ENCODE results near the gene TNFSF4.
A peak's percentile ranks its signal among the peaks of the same experiment; 100 is the strongest.
"Not testable (repeated sequence)": the region's sequence is repeated elsewhere in the genome, so short reads cannot be mapped to it uniquely, and the experiment has no call there.

Gene TNFSF4

DNA sequence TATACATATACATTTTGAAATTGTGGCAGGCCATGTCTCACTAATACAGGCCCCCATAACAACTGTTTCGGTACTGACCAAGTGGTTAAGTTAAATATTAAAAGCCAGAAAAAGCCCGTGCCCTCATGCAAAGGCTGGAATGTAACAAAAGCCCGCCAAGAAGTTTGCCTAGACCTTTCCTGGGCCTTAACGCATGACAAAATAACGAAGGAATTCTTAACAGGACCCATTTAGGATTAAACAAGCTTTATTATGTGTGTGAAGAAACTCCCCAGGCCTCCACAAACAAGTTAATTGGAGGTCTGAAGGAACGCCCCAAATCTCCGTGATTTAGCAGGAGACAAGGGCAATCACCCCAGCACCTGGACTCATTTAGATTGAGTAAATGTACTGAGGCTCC, 42.4 kb downstream of the TNFSF4 start:
- Histone ChIP-seq H3K56ac (ENCODE audit: low read length) (no peak overlapping the region), H3K4ac (ENCODE audit: low read depth, low read length) (no peak overlapping the region), H2BK120ac (ENCODE audit: low read depth, low read length) (no peak overlapping the region), H3K4me3 (ENCODE audit: low read length) (no peak overlapping the region), H3K23ac (ENCODE audit: low read length) (no peak overlapping the region), H3K9ac (ENCODE audit: low read length) (no peak overlapping the region), H2BK15ac (replicated peaks; ENCODE audit: low read depth) (no peak overlapping the region), H2AK5ac (ENCODE audit: low read length) (no peak overlapping the region), H3K79me2 (ENCODE audit: control insufficient read depth, insufficient read depth, low read length) (no peaks in the 10 kb centered on the region), H3K18ac (ENCODE audit: low read length) (no peak overlapping the region), H3K4me2 (ENCODE audit: low read length) (no peak overlapping the region), H4K5ac (ENCODE audit: low read length) (no peak overlapping the region), H2BK5ac (ENCODE audit: low read length) (no peak overlapping the region), H3K27me3 (ENCODE audit: insufficient read depth, low read length, poor library complexity) (no peaks in the 10 kb centered on the region), H3K27ac (ENCODE audit: low read depth, low read length) (no peak overlapping the region), H4K8ac (ENCODE audit: low read depth, low read length) (no peak overlapping the region), H3K79me1 (ENCODE audit: low read length) (no peaks in the 10 kb centered on the region), H3K36me3 (ENCODE audit: control insufficient read depth, insufficient read depth, low read length) (no peaks in the 10 kb centered on the region), H3K4me1 (ENCODE audit: control insufficient read depth, low read depth, low read length) (no peaks in the 10 kb centered on the region)
- DNase-seq: peak; percentile 10
- WGBS (ENCODE audit: extremely low coverage, insufficient coverage, low lambda C conversion rate): no CpG with 5 or more reads among the region's 7 CpGs

DNA sequence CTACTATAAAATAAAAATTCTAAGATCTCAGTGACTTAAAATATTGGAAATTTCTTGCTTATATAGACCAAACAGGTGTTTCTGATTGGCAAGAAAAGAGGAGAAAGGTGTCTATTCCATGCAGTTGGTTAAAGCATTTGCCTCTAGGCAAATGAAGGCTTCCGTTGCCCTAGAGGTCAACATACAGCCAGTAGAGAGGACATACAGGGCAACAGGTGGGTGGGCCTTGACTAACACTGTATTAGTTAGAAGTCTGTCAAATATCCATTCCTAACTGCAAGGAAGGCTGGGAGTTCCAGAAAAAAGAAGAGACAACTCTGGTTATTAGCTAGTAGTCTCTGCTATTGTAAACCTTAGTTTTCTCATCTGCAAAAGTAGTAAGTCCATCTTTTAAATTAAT, 43.0 kb downstream of the TNFSF4 start:
- H3K79me1 ChIP-seq (ENCODE audit: low read length): no peaks in the 10 kb centered on the region
- no peaks in the 10 kb centered on the region for H3K79me2 ChIP-seq (ENCODE audit: control insufficient read depth, insufficient read depth, low read length)
- H2BK120ac ChIP-seq (ENCODE audit: low read depth, low read length): no peak overlapping the region
- H3K18ac ChIP-seq (ENCODE audit: low read length): no peak overlapping the region
- H2AK5ac ChIP-seq (ENCODE audit: low read length): no peak overlapping the region
- no peaks in the 10 kb centered on the region for H3K36me3 ChIP-seq (ENCODE audit: control insufficient read depth, insufficient read depth, low read length)
- no peak overlapping the region for H2BK15ac ChIP-seq (replicated peaks; ENCODE audit: low read depth)
- no peak overlapping the region for H3K9ac ChIP-seq (ENCODE audit: low read length)
- no peak overlapping the region for H3K4me3 ChIP-seq (ENCODE audit: low read length)
- H4K8ac ChIP-seq (ENCODE audit: low read depth, low read length): no peak overlapping the region
- H3K27ac ChIP-seq (ENCODE audit: low read depth, low read length): no peak overlapping the region
- H4K5ac ChIP-seq (ENCODE audit: low read length): no peak overlapping the region
- no peak for DNase-seq
- no peaks in the 10 kb centered on the region for H3K4me1 ChIP-seq (ENCODE audit: control insufficient read depth, low read depth, low read length)
- H3K56ac ChIP-seq (ENCODE audit: low read length): no peak overlapping the region
- no CpG with 5 or more reads among the region's 1 CpG for WGBS (ENCODE audit: extremely low coverage, insufficient coverage, low lambda C conversion rate)
- H2BK5ac ChIP-seq (ENCODE audit: low read length): no peak overlapping the region
- H3K4ac ChIP-seq (ENCODE audit: low read depth, low read length): no peak overlapping the region
- H3K4me2 ChIP-seq (ENCODE audit: low read length): no peak overlapping the region
- no peak overlapping the region for H3K23ac ChIP-seq (ENCODE audit: low read length)
- H3K27me3 ChIP-seq (ENCODE audit: insufficient read depth, low read length, poor library complexity): no peaks in the 10 kb centered on the region

DNA sequence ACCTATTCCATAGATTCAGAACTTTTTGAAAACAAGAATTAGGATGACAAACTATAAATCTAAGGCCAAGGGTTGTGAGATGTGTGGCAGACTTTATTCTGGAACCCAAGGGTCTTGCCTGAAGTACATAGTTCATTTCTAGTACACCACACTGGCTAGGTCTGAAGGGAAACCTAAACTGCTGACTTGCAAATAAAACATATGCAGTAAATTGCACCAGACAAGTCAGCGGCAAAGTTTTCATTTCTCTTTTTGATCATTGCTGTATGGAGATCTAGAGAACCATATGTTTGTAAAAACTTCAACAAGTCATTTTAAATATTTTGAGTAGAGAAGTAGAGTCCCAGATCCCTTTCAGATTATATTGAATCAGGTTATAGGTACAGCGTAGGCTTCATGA, 43.9 kb downstream of the TNFSF4 start:
- H3K4me1 ChIP-seq (ENCODE audit: control insufficient read depth, low read depth, low read length): no peaks in the 10 kb centered on the region
- WGBS (ENCODE audit: extremely low coverage, insufficient coverage, low lambda C conversion rate): no CpG with 5 or more reads among the region's 2 CpGs
- no peak overlapping the region for H2BK120ac ChIP-seq (ENCODE audit: low read depth, low read length)
- no peak overlapping the region for H4K8ac ChIP-seq (ENCODE audit: low read depth, low read length)
- H4K5ac ChIP-seq (ENCODE audit: low read length): no peak overlapping the region
- H3K9ac ChIP-seq (ENCODE audit: low read length): no peak overlapping the region
- H3K36me3 ChIP-seq (ENCODE audit: control insufficient read depth, insufficient read depth, low read length): no peaks in the 10 kb centered on the region
- H3K4me3 ChIP-seq (ENCODE audit: low read length): no peak overlapping the region
- no peak overlapping the region for H3K4me2 ChIP-seq (ENCODE audit: low read length)
- H3K27ac ChIP-seq (ENCODE audit: low read depth, low read length): no peak overlapping the region
- no peak overlapping the region for H2AK5ac ChIP-seq (ENCODE audit: low read length)
- no peak overlapping the region for H2BK5ac ChIP-seq (ENCODE audit: low read length)
- no peak overlapping the region for H2BK15ac ChIP-seq (replicated peaks; ENCODE audit: low read depth)
- no peak overlapping the region for H3K4ac ChIP-seq (ENCODE audit: low read depth, low read length)
- DNase-seq: no peak
- no peak overlapping the region for H3K23ac ChIP-seq (ENCODE audit: low read length)
- no peaks in the 10 kb centered on the region for H3K27me3 ChIP-seq (ENCODE audit: insufficient read depth, low read length, poor library complexity)
- no peak overlapping the region for H3K56ac ChIP-seq (ENCODE audit: low read length)
- H3K18ac ChIP-seq (ENCODE audit: low read length): no peak overlapping the region
- no peaks in the 10 kb centered on the region for H3K79me2 ChIP-seq (ENCODE audit: control insufficient read depth, insufficient read depth, low read length)
- H3K79me1 ChIP-seq (ENCODE audit: low read length): no peaks in the 10 kb centered on the region

DNA sequence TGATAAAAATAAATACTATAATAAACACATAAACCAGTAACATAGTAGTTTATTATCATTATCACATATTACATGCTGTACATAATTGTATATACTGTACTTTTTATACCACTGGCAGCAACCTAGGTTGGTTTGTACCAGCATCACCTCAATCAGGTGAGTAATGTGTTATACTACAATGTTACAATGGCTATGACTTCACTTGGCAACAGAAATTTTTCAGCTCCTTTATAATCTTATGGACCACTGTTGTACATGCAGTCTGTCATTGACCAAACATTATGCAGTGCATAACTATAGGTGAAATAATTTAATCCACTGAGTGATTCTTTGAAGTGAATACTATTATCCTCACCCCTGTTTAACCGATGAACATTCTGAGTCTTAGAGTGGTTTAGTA, 44.5 kb downstream of the TNFSF4 start:
- Histone ChIP-seq H3K36me3 (ENCODE audit: control insufficient read depth, insufficient read depth, low read length) (no peaks in the 10 kb centered on the region), H3K23ac (ENCODE audit: low read length) (no peak overlapping the region), H3K27me3 (ENCODE audit: insufficient read depth, low read length, poor library complexity) (no peaks in the 10 kb centered on the region), H3K4ac (ENCODE audit: low read depth, low read length) (no peak overlapping the region), H3K56ac (ENCODE audit: low read length) (no peak overlapping the region), H2AK5ac (ENCODE audit: low read length) (no peak overlapping the region), H2BK120ac (ENCODE audit: low read depth, low read length) (no peak overlapping the region), H4K8ac (ENCODE audit: low read depth, low read length) (no peak overlapping the region), H3K79me1 (ENCODE audit: low read length) (no peaks in the 10 kb centered on the region), H3K4me2 (ENCODE audit: low read length) (no peak overlapping the region), H2BK5ac (ENCODE audit: low read length) (no peak overlapping the region), H3K9ac (ENCODE audit: low read length) (no peak overlapping the region), H3K27ac (ENCODE audit: low read depth, low read length) (no peak overlapping the region), H3K79me2 (ENCODE audit: control insufficient read depth, insufficient read depth, low read length) (no peaks in the 10 kb centered on the region), H3K4me1 (ENCODE audit: control insufficient read depth, low read depth, low read length) (no peaks in the 10 kb centered on the region), H3K18ac (ENCODE audit: low read length) (no peak overlapping the region), H3K4me3 (ENCODE audit: low read length) (no peak overlapping the region), H4K5ac (ENCODE audit: low read length) (no peak overlapping the region), H2BK15ac (replicated peaks; ENCODE audit: low read depth) (no peak overlapping the region)
- no CpG with 5 or more reads among the region's 1 CpG for WGBS (ENCODE audit: extremely low coverage, insufficient coverage, low lambda C conversion rate)
- no peak for DNase-seq

DNA sequence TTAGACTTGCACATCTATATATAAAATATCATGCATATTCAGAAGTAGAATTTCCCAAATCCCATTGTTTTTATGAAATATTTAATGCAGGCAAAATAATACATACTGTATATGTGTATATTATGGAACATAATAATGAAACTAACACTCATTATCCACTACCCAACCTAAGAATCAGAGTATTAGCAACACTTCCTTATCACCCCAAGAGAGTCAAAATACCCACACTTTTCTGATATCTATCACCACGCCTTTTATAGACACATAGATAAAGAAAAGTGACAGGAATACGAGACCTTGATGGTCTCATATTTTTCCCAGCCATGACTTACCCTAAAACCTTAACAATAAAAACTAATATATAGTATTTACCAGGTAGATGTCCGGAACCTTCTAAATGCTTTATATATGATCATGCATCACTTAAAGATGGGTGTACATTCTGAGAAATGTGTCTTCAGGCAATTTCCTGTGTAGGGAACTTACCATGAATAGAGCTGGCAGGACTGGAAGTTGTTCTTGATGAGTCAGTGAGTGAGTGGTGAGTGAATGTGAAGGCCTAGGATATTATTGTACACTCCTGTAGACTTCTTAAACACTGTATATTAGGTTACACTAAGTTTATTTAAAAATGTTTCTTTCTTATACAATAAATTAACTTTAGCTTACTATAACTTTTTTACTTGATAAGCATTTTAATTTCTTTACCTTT, 45.5 kb downstream of the TNFSF4 start:
- Histone ChIP-seq H3K27ac (ENCODE audit: low read depth, low read length) (no peak overlapping the region), H3K4me3 (ENCODE audit: low read length) (no peak overlapping the region), H3K36me3 (ENCODE audit: control insufficient read depth, insufficient read depth, low read length) (no peaks in the 10 kb centered on the region), H3K27me3 (ENCODE audit: insufficient read depth, low read length, poor library complexity) (no peaks in the 10 kb centered on the region), H2BK15ac (replicated peaks; ENCODE audit: low read depth) (no peak overlapping the region), H3K23ac (ENCODE audit: low read length) (no peak overlapping the region), H4K8ac (ENCODE audit: low read depth, low read length) (no peak overlapping the region), H3K79me2 (ENCODE audit: control insufficient read depth, insufficient read depth, low read length) (no peaks in the 10 kb centered on the region), H3K4me1 (ENCODE audit: control insufficient read depth, low read depth, low read length) (no peaks in the 10 kb centered on the region), H4K5ac (ENCODE audit: low read length) (no peak overlapping the region), H2AK5ac (ENCODE audit: low read length) (no peak overlapping the region), H3K4me2 (ENCODE audit: low read length) (no peak overlapping the region), H2BK5ac (ENCODE audit: low read length) (no peak overlapping the region), H3K79me1 (ENCODE audit: low read length) (no peaks in the 10 kb centered on the region), H3K4ac (ENCODE audit: low read depth, low read length) (no peak overlapping the region), H3K18ac (ENCODE audit: low read length) (no peak overlapping the region), H2BK120ac (ENCODE audit: low read depth, low read length) (no peak overlapping the region), H3K9ac (ENCODE audit: low read length) (no peak overlapping the region), H3K56ac (ENCODE audit: low read length) (no peak overlapping the region)
- WGBS (ENCODE audit: extremely low coverage, insufficient coverage, low lambda C conversion rate): no CpG with 5 or more reads among the region's 3 CpGs
- DNase-seq: no peak

DNA sequence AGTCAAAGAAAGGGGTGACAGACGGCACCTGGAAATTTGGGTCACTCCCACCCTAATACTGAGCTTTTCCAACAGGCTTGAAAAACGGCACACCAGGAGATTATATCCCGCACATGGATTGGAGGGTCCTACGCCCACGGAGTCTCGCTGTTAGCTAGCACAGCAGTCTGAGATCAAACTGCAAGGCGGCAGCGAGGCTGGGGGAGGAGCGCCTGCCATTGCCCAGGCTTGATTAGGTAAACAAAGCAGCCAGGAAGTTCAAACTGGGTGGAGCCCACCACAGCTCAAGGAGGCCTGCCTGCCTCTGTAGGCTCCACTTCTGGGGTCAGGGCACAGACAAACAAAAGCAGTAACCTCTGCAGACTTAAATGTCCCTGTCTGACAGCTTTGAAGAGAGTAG, 53.2 kb downstream of the TNFSF4 start:
- H3K56ac ChIP-seq (ENCODE audit: low read length); H2BK15ac ChIP-seq (replicated peaks; ENCODE audit: low read depth); H2BK120ac ChIP-seq (ENCODE audit: low read depth, low read length); H2AK5ac ChIP-seq (ENCODE audit: low read length); H3K27me3 ChIP-seq (ENCODE audit: insufficient read depth, low read length, poor library complexity); H3K4ac ChIP-seq (ENCODE audit: low read depth, low read length); H3K79me2 ChIP-seq (ENCODE audit: control insufficient read depth, insufficient read depth, low read length); H4K5ac ChIP-seq (ENCODE audit: low read length); H3K27ac ChIP-seq (ENCODE audit: low read depth, low read length); H2BK5ac ChIP-seq (ENCODE audit: low read length); H3K4me2 ChIP-seq (ENCODE audit: low read length); H4K8ac ChIP-seq (ENCODE audit: low read depth, low read length); H3K79me1 ChIP-seq (ENCODE audit: low read length); H3K9ac ChIP-seq (ENCODE audit: low read length); H3K18ac ChIP-seq (ENCODE audit: low read length); H3K4me3 ChIP-seq (ENCODE audit: low read length); H3K23ac ChIP-seq (ENCODE audit: low read length); DNase-seq; H3K36me3 ChIP-seq (ENCODE audit: control insufficient read depth, insufficient read depth, low read length); H3K4me1 ChIP-seq (ENCODE audit: control insufficient read depth, low read depth, low read length): not testable (repeated sequence)
- WGBS (ENCODE audit: extremely low coverage, insufficient coverage, low lambda C conversion rate): no CpG with 5 or more reads among the region's 9 CpGs

Data from mesendoderm (in vitro differentiated cells).